ENCODE results near the gene STAT5A. TPM values are rescaled to one million over a fixed set of nuclear protein-coding genes. Genes with fewer than 3 reads are reported as not detected.

Gene STAT5A
- total and polyA plus RNA-seq, 9 of the 15 experiments (the other 6 are each of a cell fraction or from before 2014, with no cell fraction given), result 79.9 to 415 (median 196) TPM

DNA sequence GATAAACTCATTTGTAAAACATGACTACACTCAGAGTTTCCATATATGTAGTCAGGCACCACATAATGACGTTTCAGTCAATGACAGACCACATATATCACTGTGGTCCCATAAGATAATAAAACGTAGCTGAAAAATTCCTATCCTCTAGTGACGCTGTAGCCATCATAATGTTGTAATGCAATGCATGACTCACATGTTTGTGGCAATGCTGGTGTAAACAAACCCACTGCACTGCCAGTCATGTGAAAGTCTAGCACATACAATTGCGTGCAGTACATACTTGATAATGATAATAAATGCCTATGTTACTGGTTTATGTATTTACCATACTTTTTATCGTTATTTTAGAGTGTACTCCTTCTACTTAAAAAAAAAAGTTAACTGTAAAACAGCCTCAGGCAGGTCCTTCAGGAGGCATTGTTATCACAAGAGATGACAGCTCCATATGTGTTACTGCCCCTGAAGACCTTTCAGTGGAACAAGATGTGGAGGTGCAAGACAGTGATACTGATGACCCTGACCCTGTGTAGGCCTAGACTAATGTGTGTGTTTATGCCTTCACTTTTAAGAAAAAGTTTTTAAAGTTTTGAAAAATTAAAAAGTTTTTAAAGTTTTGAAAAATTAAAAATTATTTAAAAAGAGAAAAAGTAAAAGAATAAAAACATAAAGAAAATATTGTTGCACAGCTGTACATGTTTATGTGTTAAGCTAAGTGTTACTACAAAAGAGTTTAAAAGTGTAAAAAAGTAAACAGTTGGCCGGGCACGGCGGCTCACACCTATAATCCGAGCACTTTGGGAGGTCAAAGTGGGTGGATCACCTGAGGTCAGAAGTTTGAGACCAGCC is 21.2 kb upstream of the STAT5A start (continued):
- TF ChIP-seq KHSRP (IDR thresholded peaks at IDR 0.05) (peak; percentile 95), MTA1 (IDR thresholded peaks at IDR 0.05; ENCODE audit: borderline replicate concordance) (peak; percentile 79; the same call in 1 of the 2 replicates), NUFIP1 (IDR thresholded peaks at IDR 0.05; ENCODE audit: partially characterized antibody) (no peak), TRIM24 (IDR thresholded peaks at IDR 0.05) (peak in 1 of 2 experiments; percentile 81; a peak in 2 of 4 replicates), XRCC3 (IDR thresholded peaks at IDR 0.05) (no peak), CHD1 (IDR thresholded peaks at IDR 0.05; ENCODE audit: low read length) (no peak), DACH1 (IDR thresholded peaks at IDR 0.05; ENCODE audit: partially characterized antibody) (peak; percentile 69), DPF2 (IDR thresholded peaks at IDR 0.05) (peak; percentile 98), SRF (CRISPR knock-in tag; IDR thresholded peaks at IDR 0.05) (no peak), LEF1 (IDR thresholded peaks at IDR 0.05) (peak; percentile 78; the same call in 1 of the 2 replicates)
- TF ChIP-seq, protein P1, sequence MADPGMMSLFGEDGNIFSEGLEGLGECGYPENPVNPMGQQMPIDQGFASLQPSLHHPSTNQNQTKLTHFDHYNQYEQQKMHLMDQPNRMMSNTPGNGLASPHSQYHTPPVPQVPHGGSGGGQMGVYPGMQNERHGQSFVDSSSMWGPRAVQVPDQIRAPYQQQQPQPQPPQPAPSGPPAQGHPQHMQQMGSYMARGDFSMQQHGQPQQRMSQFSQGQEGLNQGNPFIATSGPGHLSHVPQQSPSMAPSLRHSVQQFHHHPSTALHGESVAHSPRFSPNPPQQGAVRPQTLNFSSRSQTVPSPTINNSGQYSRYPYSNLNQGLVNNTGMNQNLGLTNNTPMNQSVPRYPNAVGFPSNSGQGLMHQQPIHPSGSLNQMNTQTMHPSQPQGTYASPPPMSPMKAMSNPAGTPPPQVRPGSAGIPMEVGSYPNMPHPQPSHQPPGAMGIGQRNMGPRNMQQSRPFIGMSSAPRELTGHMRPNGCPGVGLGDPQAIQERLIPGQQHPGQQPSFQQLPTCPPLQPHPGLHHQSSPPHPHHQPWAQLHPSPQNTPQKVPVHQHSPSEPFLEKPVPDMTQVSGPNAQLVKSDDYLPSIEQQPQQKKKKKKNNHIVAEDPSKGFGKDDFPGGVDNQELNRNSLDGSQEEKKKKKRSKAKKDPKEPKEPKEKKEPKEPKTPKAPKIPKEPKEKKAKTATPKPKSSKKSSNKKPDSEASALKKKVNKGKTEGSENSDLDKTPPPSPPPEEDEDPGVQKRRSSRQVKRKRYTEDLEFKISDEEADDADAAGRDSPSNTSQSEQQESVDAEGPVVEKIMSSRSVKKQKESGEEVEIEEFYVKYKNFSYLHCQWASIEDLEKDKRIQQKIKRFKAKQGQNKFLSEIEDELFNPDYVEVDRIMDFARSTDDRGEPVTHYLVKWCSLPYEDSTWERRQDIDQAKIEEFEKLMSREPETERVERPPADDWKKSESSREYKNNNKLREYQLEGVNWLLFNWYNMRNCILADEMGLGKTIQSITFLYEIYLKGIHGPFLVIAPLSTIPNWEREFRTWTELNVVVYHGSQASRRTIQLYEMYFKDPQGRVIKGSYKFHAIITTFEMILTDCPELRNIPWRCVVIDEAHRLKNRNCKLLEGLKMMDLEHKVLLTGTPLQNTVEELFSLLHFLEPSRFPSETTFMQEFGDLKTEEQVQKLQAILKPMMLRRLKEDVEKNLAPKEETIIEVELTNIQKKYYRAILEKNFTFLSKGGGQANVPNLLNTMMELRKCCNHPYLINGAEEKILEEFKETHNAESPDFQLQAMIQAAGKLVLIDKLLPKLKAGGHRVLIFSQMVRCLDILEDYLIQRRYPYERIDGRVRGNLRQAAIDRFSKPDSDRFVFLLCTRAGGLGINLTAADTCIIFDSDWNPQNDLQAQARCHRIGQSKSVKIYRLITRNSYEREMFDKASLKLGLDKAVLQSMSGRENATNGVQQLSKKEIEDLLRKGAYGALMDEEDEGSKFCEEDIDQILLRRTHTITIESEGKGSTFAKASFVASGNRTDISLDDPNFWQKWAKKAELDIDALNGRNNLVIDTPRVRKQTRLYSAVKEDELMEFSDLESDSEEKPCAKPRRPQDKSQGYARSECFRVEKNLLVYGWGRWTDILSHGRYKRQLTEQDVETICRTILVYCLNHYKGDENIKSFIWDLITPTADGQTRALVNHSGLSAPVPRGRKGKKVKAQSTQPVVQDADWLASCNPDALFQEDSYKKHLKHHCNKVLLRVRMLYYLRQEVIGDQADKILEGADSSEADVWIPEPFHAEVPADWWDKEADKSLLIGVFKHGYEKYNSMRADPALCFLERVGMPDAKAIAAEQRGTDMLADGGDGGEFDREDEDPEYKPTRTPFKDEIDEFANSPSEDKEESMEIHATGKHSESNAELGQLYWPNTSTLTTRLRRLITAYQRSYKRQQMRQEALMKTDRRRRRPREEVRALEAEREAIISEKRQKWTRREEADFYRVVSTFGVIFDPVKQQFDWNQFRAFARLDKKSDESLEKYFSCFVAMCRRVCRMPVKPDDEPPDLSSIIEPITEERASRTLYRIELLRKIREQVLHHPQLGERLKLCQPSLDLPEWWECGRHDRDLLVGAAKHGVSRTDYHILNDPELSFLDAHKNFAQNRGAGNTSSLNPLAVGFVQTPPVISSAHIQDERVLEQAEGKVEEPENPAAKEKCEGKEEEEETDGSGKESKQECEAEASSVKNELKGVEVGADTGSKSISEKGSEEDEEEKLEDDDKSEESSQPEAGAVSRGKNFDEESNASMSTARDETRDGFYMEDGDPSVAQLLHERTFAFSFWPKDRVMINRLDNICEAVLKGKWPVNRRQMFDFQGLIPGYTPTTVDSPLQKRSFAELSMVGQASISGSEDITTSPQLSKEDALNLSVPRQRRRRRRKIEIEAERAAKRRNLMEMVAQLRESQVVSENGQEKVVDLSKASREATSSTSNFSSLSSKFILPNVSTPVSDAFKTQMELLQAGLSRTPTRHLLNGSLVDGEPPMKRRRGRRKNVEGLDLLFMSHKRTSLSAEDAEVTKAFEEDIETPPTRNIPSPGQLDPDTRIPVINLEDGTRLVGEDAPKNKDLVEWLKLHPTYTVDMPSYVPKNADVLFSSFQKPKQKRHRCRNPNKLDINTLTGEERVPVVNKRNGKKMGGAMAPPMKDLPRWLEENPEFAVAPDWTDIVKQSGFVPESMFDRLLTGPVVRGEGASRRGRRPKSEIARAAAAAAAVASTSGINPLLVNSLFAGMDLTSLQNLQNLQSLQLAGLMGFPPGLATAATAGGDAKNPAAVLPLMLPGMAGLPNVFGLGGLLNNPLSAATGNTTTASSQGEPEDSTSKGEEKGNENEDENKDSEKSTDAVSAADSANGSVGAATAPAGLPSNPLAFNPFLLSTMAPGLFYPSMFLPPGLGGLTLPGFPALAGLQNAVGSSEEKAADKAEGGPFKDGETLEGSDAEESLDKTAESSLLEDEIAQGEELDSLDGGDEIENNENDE (IDR thresholded peaks at IDR 0.05; ENCODE audit: low read depth, low read length), result no peak
- TF ChIP-seq, protein P2, sequence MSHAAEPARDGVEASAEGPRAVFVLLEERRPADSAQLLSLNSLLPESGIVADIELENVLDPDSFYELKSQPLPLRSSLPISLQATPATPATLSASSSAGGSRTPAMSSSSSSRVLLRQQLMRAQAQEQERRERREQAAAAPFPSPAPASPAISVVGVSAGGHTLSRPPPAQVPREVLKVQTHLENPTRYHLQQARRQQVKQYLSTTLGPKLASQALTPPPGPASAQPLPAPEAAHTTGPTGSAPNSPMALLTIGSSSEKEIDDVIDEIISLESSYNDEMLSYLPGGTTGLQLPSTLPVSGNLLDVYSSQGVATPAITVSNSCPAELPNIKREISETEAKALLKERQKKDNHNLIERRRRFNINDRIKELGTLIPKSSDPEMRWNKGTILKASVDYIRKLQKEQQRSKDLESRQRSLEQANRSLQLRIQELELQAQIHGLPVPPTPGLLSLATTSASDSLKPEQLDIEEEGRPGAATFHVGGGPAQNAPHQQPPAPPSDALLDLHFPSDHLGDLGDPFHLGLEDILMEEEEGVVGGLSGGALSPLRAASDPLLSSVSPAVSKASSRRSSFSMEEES (CRISPR knock-in tag; IDR thresholded peaks at IDR 0.05), result no peak
- TF ChIP-seq, protein P3, sequence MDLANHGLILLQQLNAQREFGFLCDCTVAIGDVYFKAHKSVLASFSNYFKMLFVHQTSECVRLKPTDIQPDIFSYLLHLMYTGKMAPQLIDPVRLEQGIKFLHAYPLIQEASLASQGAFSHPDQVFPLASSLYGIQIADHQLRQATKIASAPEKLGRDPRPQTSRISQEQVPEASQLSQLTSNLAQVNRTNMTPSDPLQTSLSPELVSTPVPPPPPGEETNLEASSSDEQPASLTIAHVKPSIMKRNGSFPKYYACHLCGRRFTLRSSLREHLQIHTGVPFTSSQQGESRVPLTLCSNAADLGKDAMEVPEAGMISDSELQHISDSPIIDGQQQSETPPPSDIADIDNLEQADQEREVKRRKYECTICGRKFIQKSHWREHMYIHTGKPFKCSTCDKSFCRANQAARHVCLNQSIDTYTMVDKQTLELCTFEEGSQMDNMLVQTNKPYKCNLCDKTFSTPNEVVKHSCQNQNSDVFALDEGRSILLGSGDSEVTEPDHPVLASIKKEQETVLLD (IDR thresholded peaks at IDR 0.05), result no peak; the same call in 1 of the 2 replicates

Measured in K562 (cell line).